Breast epithelium (tissue), 3 donors: ENCODE data around the gene NUP43.
"Not testable (repeated sequence)": the region's sequence is repeated elsewhere in the genome, so short reads cannot be mapped to it uniquely, and the experiment has no call there.

Source experiments
- CTCF ChIP-seq, 3 donors: fragments of 450-650 bp; IDR thresholded peaks; one replicate each; pipeline ENCODE4 v1.5.1; 2016 to 2017; ENCODE audit warnings: antibody characterized with exemption in 3 of 3, mild to moderate bottlenecking in 3 of 3, moderate library complexity in 3 of 3
- POLR2A ChIP-seq: fragments of 450-650 bp; IDR thresholded peaks from one replicate; pipeline ENCODE4 v1.6.1; 2016; ENCODE audit warnings: antibody characterized with exemption, mild to moderate bottlenecking, moderate library complexity
- POLR2AphosphoS5 ChIP-seq, 3 donors: sonication (generic); formaldehyde crosslinking; IDR thresholded peaks; one replicate each; pipeline ENCODE4 v1.6.1; 2017; ENCODE audit warnings: antibody characterized with exemption in 3 of 3

DNA sequence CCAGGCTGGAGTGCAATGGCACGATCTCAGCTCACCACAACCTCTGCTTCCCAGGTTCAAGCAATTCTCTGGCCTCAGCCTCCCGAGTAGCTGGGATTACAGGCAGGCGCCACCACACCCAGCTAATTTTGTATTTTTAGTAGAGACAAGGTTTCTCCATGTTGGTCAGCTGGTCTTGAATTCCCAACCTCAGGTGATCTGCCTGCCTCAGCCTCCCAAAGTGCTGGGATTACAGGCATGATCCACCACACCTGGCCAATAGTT lies 7.0 kb upstream of the NUP43 start:
- TF ChIP-seq POLR2AphosphoS5 (IDR thresholded peaks at IDR 0.05); POLR2A; CTCF (IDR thresholded peaks at IDR 0.05): not testable (repeated sequence)
